Ovary (tissue), 9 donors: ENCODE data around the gene PIGU. TPM values are rescaled to one million over a fixed set of nuclear protein-coding genes. Genes with fewer than 3 reads are reported as not detected.

ENCODE experiments used
- DNase-seq, 5 donors: peaks; one replicate each; pipeline ENCODE4 v3.0.0-alpha.2; 2019 to 2020
- H3K27ac ChIP-seq, 2 donors: fragments of 200-600 bp; one replicate each; pipeline versions ENCODE4 v1.5.1 to v1.8.0; 2019 to 2022
- H3K27me3 ChIP-seq: fragments of 200-600 bp; one replicate; pipeline ENCODE4 v1.8.0; 2022
- H3K36me3 ChIP-seq: fragments of 200-600 bp; sonication (generic); one replicate; pipeline ENCODE4 v1.5.1; 2019
- H3K4me1 ChIP-seq: one replicate; pipeline ENCODE4 v1.8.1; 2013; ENCODE audit warnings: mild to moderate bottlenecking, moderate library complexity; ENCODE audit not compliant: insufficient read depth
- H3K4me3 ChIP-seq: fragments of 200-600 bp; sonication (generic); one replicate; pipeline ENCODE4 v1.5.1; 2017
- H3K9me3 ChIP-seq, 2 donors: fragments of 200-600 bp in 1 of 2; sonication (generic) in 1 of 2; one replicate each; pipeline versions ENCODE4 v1.5.1 to v1.8.1; 2013 to 2019; ENCODE audit warnings: mild to moderate bottlenecking in 1 of 2, moderate library complexity in 1 of 2
- EP300 ChIP-seq: sonication (generic); formaldehyde crosslinking; IDR thresholded peaks from one replicate; pipeline ENCODE4 v1.6.1; 2017; ENCODE audit warnings: antibody characterized with exemption
- POLR2A ChIP-seq: fragments of 450-650 bp; IDR thresholded peaks from one replicate; pipeline ENCODE4 v1.6.1; 2017; ENCODE audit warnings: antibody characterized with exemption, mild to moderate bottlenecking, moderate library complexity
- WGBS, 3 donors: extraction: QIAGEN DNeasy Blood & Tissue Kit in 1 of 3; methylation state at CpG; one replicate each; pipeline versions ENCODE4 v1.1.5 to v1.1.7; 2013 to 2017; 5-methylcytosine and 5-hydroxymethylcytosine counted together
- intact Hi-C, 4 donors: fragments of 100-400 bp; cut with DNase I; formaldehyde crosslinking; loops; one replicate each; pipeline versions ENCODE4 v1.11.0 to v1.15.1; 2022 to 2023
- polyA plus RNA-seq, 2 donors: library from polyadenylated mRNA; stranded (reverse); fragments of 200-250 nt in 1 of 2; fragments of 350-450 nt in 1 of 2; fragmentation: Illumina TruSeq in 1 of 2; extraction: RNeasy Lipid Tissue Mini Kit (QIAGEN cat#74804) in 1 of 2; gene quantifications; one replicate each; pipeline ENCODE4 v1.2.3, GENCODE V29; 2013 to 2014
- total RNA-seq, 7 donors: library from RNA; depleted of rRNA in 2 of 7; stranded (reverse); fragments of >200 nt in 2 of 7; fragmentation: NEBNext Ultra II Directional in 3 of 7; extraction: Animal tissue kit (Norgen Biotek cat#: 25700) in 3 of 7; gene quantifications; one replicate each; pipeline versions ENCODE4 v1.1.0 to v1.2.4, GENCODE V29; 2016 to 2023
- TF ChIP-seq, protein P1 (sequence below), 3 donors: fragments of 450-650 bp in 2 of 3; fragments of 200-600 bp in 1 of 3; IDR thresholded peaks; one replicate each; pipeline versions ENCODE4 v1.5.1 to v1.8.0; 2016 to 2022; ENCODE audit warnings: antibody characterized with exemption in 3 of 3, mild to moderate bottlenecking in 1 of 3
- donor health status: DM: no; HTN: no; CAD: no; lungs with moderate emphysema.
- donor health status: DM: no; HTN: no; CAD: no.
- donor health status: Bipolar disorder and iron deficiency.
- donor health status: DM: yes; HTN: yes; CAD: no.
- donor health status: DM: no; HTN: no; CAD: no.
- donor health status: DM: yes; HTN: yes; CAD: no.

Gene PIGU
- total and polyA plus RNA-seq, 9 donors: 14.4 to 61.4 (median 20.9) TPM

DNA sequence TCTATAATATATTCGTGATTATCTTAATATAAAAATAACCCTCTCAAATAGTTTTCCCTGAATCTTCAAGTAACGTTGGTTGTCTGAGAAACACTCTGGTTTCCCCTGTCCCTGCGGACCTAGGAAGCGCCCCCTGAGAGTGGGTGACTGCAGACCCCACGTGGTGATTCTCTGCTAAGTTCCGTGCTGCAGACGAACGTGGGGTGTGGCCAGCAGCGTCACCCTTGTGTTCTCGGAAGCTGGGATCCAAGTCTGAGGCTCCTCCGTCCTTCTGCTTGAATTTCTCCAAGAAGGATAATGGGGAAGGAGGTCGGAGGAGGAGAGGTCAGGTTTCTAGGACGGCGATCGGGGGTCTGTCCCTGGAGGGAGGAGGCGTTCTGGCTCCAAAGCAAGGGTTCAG lies 135.0 kb downstream of the PIGU start:
- H3K36me3 ChIP-seq: no peaks in the 10 kb centered on the region
- no peaks in the 10 kb centered on the region for H3K27me3 ChIP-seq
- no peak overlapping the region for H3K4me3 ChIP-seq
- TF ChIP-seq EP300: no peak
- no peak for TF ChIP-seq POLR2A
- TF ChIP-seq, protein P1, sequence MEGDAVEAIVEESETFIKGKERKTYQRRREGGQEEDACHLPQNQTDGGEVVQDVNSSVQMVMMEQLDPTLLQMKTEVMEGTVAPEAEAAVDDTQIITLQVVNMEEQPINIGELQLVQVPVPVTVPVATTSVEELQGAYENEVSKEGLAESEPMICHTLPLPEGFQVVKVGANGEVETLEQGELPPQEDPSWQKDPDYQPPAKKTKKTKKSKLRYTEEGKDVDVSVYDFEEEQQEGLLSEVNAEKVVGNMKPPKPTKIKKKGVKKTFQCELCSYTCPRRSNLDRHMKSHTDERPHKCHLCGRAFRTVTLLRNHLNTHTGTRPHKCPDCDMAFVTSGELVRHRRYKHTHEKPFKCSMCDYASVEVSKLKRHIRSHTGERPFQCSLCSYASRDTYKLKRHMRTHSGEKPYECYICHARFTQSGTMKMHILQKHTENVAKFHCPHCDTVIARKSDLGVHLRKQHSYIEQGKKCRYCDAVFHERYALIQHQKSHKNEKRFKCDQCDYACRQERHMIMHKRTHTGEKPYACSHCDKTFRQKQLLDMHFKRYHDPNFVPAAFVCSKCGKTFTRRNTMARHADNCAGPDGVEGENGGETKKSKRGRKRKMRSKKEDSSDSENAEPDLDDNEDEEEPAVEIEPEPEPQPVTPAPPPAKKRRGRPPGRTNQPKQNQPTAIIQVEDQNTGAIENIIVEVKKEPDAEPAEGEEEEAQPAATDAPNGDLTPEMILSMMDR (IDR thresholded peaks at IDR 0.05): no peak
- DNase-seq: no peak
- no peaks in the 10 kb centered on the region for H3K9me3 ChIP-seq
- intact Hi-C loops: no loop called here
- H3K27ac ChIP-seq: no peak overlapping the region
- 68 to 75% (median 75%) methylated on average over 16 of the region's 16 CpGs for WGBS, 3 donors
- H3K4me1 ChIP-seq: no peaks in the 10 kb centered on the region

DNA sequence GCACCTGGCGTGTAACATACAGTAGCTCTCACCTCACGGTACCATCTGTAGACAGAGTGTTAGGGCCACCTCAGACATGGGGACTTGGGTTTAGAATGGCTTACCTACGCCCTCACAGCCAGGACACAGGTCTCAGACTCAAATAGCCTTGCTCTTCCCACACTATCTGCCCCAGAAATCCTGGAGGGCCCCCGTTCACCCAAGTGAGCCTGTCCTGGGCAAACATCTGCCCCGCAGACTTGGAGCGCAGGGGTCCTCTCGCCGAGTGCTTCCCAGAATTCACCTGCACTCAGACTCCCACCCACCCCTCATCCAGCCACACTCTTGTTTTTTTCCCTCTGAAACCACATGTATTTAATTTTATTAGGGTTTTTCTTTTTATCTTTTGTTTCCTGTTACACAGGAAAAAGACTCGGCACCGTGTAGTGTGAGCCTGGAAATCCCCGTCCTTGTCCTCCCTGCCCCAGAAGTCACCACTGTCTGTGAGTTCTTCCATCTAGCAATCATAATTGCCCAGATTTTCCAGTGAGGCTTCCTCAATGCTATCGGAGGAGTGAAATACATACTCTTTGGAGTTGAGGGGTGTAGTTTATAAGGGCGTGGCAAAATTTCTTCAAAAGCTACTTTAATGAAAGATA lies 135.5 kb downstream of the PIGU start:
- no peaks in the 10 kb centered on the region for H3K27me3 ChIP-seq
- no peaks in the 10 kb centered on the region for H3K4me1 ChIP-seq
- intact Hi-C loops: no loop called here
- H3K27ac ChIP-seq: no peak overlapping the region
- TF ChIP-seq, protein P1 (IDR thresholded peaks at IDR 0.05): no peak
- no peak for TF ChIP-seq POLR2A
- no peak for TF ChIP-seq EP300
- DNase-seq: no peak
- no peaks in the 10 kb centered on the region for H3K9me3 ChIP-seq
- WGBS, 3 donors: 78 to 82% (median 78%) methylated on average over 13 of the region's 13 CpGs
- H3K4me3 ChIP-seq: no peak overlapping the region
- no peaks in the 10 kb centered on the region for H3K36me3 ChIP-seq

DNA sequence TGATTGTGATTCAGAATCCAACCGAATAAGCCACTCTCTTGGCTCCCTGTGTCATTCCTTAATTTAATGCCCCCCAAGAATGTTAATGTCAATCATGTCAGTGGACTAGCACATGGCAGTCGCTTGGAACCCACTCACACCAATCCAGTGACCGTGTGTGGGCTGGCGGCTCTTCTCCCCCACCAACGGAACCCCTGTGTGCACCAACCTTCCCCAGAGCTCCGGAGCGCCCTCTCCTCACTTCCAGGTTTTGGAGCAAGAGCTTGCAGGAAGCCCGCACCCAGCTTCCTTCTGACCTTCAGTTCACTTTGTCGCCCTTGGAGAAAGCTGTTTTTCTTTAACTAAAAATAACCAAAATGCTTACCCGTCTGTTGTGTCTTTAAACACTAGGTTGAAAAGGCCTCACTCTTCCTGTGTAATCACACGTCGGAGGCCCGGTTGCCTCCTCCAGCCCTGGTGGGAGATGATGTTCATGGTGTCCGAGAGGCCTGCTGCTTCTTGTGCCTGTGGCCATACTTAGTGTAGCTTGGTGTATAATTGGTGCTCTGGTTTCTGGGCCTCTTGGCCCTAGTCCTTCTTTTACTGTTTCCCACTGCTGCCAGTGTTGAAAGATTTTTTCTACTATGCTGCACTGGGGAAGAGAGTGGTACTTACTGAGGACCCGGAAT lies 136.2 kb downstream of the PIGU start:
- Histone ChIP-seq H3K27ac (no peak overlapping the region), H3K9me3 (no peaks in the 10 kb centered on the region), H3K36me3 (no peaks in the 10 kb centered on the region), H3K27me3 (no peaks in the 10 kb centered on the region), H3K4me1 (no peaks in the 10 kb centered on the region), H3K4me3 (no peak overlapping the region)
- WGBS, 3 donors: 62 to 76% (median 65%) methylated on average over 15 of the region's 15 CpGs
- DNase-seq: no peak
- intact Hi-C loops: no loop called here
- no peak for TF ChIP-seq EP300
- no peak for TF ChIP-seq POLR2A
- TF ChIP-seq, protein P1 (IDR thresholded peaks at IDR 0.05): no peak

DNA sequence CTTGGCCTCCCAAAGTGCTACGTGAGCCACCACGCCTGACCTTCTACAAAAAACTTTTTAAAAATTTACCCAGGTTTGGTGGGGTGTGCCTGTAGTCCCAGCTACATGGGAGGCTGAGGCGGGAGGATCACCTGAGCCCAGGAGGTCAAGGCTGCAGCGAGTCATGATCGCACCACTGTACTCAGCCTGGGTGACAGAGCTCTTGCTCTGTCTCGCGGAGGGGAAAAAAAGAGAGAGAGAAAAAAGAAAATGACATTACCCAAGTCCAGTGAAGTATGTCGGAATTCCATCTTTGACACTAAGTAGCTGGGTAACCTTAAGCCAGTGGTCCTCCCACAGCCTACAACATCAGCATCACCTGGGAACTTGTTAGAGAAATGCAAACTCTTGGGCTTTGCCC lies 137.1 kb downstream of the PIGU start:
- Histone ChIP-seq H3K9me3 (no peaks in the 10 kb centered on the region), H3K4me3 (no peak overlapping the region), H3K27ac (no peak overlapping the region), H3K4me1 (no peaks in the 10 kb centered on the region), H3K36me3 (no peaks in the 10 kb centered on the region), H3K27me3 (no peaks in the 10 kb centered on the region)
- TF ChIP-seq EP300 (no peak), POLR2A (no peak)
- TF ChIP-seq, protein P1 (IDR thresholded peaks at IDR 0.05): no peak
- 88 to 95% (median 94%) methylated on average over 8 of the region's 8 CpGs for WGBS, 3 donors
- intact Hi-C loops: loop anchor here in 1 of 4 donors (10.0 kb wide), 1 partner anchor 165 kb away; the partner anchor contains the start of gene TP53INP2
- DNase-seq: no peak
